Kidney (tissue), 14 donors: Measurements from ENCODE around the gene PIH1D1. TPM values are rescaled to one million over a fixed set of nuclear protein-coding genes. Genes with fewer than 3 reads are reported as not detected.
A peak's percentile ranks its signal among the peaks of the same experiment; 100 is the strongest.

ENCODE experiments used
- DNase-seq, 5 donors: peaks; one replicate each; pipeline ENCODE4 v3.0.0-alpha.2; 2013 to 2020
- FAIRE-seq: peaks from 2 replicates; lab custom pipeline; 2012; peaks lifted over from hg19 to GRCh38; lab: Jason Lieb, UNC
- H3K27ac ChIP-seq, 2 donors: one replicate each; pipeline ENCODE4 v1.7.0; 2013; ENCODE audit warnings: low read depth in 2 of 2, low read length in 2 of 2, inconsistent platforms in 1 of 2
- H3K27me3 ChIP-seq: one replicate; pipeline ENCODE4 v1.7.1; 2013; ENCODE audit warnings: low read length, inconsistent platforms; ENCODE audit not compliant: control insufficient read depth, insufficient read depth
- H3K36me3 ChIP-seq, 3 donors: one replicate each; pipeline versions ENCODE4 v1.7.0 to v1.7.1; 2013; ENCODE audit warnings: low read length in 3 of 3, control low read depth in 1 of 3, inconsistent platforms in 1 of 3; ENCODE audit not compliant: insufficient read depth in 3 of 3, control insufficient read depth in 2 of 3
- H3K4me1 ChIP-seq, 3 donors: one replicate each; pipeline versions ENCODE4 v1.7.0 to v1.7.1; 2013; ENCODE audit warnings: low read length in 3 of 3, inconsistent platforms in 1 of 3, low read depth in 1 of 3; ENCODE audit not compliant: control insufficient read depth in 2 of 3, insufficient read depth in 2 of 3
- H3K4me3 ChIP-seq, 3 donors: one replicate each; pipeline versions ENCODE4 v1.7.0 to v1.8.1; 2013; ENCODE audit warnings: low read length in 3 of 3, control low read depth in 1 of 3, inconsistent platforms in 1 of 3
- H3K9ac ChIP-seq, 3 donors: one replicate each; pipeline versions ENCODE4 v1.7.0 to v1.7.1; 2013; ENCODE audit warnings: low read length in 3 of 3, control low read depth in 1 of 3, inconsistent platforms in 1 of 3
- H3K9me3 ChIP-seq, 3 donors: one replicate each; pipeline versions ENCODE4 v1.7.0 to v1.7.1; 2013; ENCODE audit warnings: low read length in 3 of 3, control low read depth in 1 of 3, inconsistent platforms in 1 of 3; ENCODE audit not compliant: control insufficient read depth in 2 of 3, insufficient read depth in 1 of 3
- CTCF ChIP-seq: IDR thresholded peaks from 3 replicates; pipeline ENCODE4 v1.5.1; 2012; ENCODE audit warnings: mild to moderate bottlenecking, moderate library complexity, borderline replicate concordance; ENCODE audit not compliant: insufficient read depth; ENCODE audit errors: extremely low read depth
- intact Hi-C: fragments of 100-400 bp; cut with DNase I; formaldehyde crosslinking; loops from one replicate; pipeline ENCODE4 v1.11.1; 2022
- polyA plus RNA-seq: library from polyadenylated mRNA; stranded (reverse); fragments of 350-450 nt; fragmentation: Illumina TruSeq; extraction: RNeasy Lipid Tissue Mini Kit (QIAGEN cat#74804); gene quantifications from one replicate; pipeline ENCODE4 v1.2.3, GENCODE V29; 2014; ENCODE audit warnings: low read depth, low replicate concordance; ENCODE audit not compliant: insufficient read depth
- total RNA-seq: library from RNA; stranded (reverse); fragmentation: NEBNext Ultra II Directional; extraction: Animal tissue kit (Norgen Biotek cat#: 25700); gene quantifications from one replicate; pipeline ENCODE4 v1.2.1, GENCODE V29; 2021
- donor health status: control.
- donor health status: control.
- donor health status: control.
- donor health status: control.
- donor health status: control.
- donor health status: DM: yes; HTN: yes; CAD: no.
- donor health status: Normal renal cell carcinoma (clear cell type).

Gene PIH1D1
- total and polyA plus RNA-seq, 2 donors from 2014 or later: 74.0 to 97.2 TPM

DNA sequence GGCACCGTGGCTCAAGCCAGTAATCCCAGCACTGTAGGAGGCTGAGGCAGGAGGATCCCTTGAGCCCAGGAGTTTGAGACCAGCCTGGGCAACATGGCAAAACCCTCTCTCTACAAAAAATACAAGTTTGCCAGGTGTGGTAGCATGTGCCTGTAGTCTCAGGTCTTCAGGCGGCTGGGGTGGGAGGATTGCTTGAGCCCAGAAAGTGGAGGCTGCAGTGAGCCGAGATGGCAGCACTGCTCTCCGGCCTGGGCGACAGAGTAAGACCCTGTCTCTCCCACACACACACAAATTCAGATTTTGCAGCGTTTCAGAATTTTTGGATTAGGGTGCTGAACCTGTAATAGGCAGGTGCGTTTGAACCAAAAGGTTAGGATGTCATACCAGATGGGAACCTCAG, 46.9 kb upstream of the PIH1D1 start:
- no peak overlapping the region for H3K9ac ChIP-seq
- no peak overlapping the region for H3K4me3 ChIP-seq
- H3K27me3 ChIP-seq: no peaks in the 10 kb centered on the region
- intact Hi-C loops: no loop called here
- H3K27ac ChIP-seq: no peak overlapping the region
- DNase-seq (no peak), FAIRE-seq (no peak)
- no peaks in the 10 kb centered on the region for H3K9me3 ChIP-seq
- TF ChIP-seq CTCF: no peak
- H3K4me1 ChIP-seq: peaks cover 4 to 20% (median 14%) of the 10 kb centered on the region in 3 donors
- peaks cover 14 to 28% (median 17%) of the 10 kb centered on the region in 3 donors for H3K36me3 ChIP-seq

- Histone ChIP-seq H3K27me3 (no peaks in the 10 kb centered on the region), H3K4me1 (peaks cover 4 to 20% (median 14%) of the 10 kb centered on the region in 3 donors), H3K27ac (no peak overlapping the region), H3K9me3 (no peaks in the 10 kb centered on the region), H3K9ac (peak overlapping the region in 2 of 3 donors; percentile 21 to 100), H3K36me3 (peaks cover 15 to 32% (median 19%) of the 10 kb centered on the region in 3 donors), H3K4me3 (peak overlapping the region in 1 of 3 donors; percentile 99)
- FAIRE-seq (no peak), DNase-seq (peak in 1 of 5 donors; percentile 56)
- TF ChIP-seq CTCF: no peak
- intact Hi-C loops: no loop called here
Observed at GRCh38 chr19:49497789-49498103, 46.1 kb upstream of the PIH1D1 start.

DNA sequence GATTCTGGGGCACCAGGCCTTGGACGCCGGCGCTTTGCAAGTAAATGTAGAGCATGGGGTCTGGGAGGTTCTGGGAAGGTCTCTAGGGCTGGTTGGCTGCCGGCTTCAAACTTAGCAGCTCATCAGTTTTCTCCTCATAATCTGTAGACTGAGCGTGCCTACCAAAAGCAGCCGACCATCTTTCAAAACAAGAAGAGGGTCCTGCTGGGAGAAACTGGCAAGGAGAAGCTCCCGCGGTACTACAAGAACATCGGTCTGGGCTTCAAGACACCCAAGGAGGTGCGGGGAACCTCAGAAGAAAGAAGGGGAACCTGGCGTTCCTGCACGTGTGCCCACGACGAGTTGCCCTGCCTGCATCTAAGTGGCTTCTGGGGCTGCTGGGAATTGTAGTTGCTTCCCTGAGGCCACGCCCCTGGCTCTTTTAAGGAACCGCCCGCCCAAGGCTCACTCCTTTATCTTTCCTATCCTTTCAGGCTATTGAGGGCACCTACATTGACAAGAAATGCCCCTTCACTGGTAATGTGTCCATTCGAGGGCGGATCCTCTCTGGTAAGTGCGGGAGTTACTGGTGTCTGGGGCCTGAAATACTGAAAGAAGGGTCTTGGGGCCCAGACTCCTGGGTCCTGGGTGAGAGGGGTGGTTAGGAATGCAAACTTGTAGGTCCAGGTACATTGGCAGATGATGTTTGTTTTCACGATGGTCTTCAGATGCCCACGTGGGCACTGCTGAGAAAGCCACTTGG, 45.6 kb upstream of the PIH1D1 start:
- TF ChIP-seq CTCF: no peak
- peak overlapping the region; percentile 75 to 90 for H3K27ac ChIP-seq
- peaks cover 16 to 37% (median 25%) of the 10 kb centered on the region in 3 donors for H3K36me3 ChIP-seq
- intact Hi-C loops: no loop called here
- peak overlapping the region; percentile 92 to 100 (median 99) for H3K9ac ChIP-seq
- no peaks in the 10 kb centered on the region for H3K9me3 ChIP-seq
- H3K4me1 ChIP-seq: peaks cover 4 to 20% (median 14%) of the 10 kb centered on the region in 3 donors
- DNase-seq: peak in 3 of 5 donors; percentile 37 to 69 (median 68)
- FAIRE-seq: no peak
- peak overlapping the region; percentile 92 to 99 (median 98) for H3K4me3 ChIP-seq
- H3K27me3 ChIP-seq: no peaks in the 10 kb centered on the region
